ENCODE measurements around the gene MAPKAP1. TPM values are rescaled to one million over a fixed set of nuclear protein-coding genes. Genes with fewer than 3 reads are reported as not detected.

The MAPKAP1 gene
- total and polyA plus RNA-seq, 2 of the 13 experiments (the other 11 are each of a cell fraction or from before 2014, with no cell fraction given), result 45.0 to 64.3 TPM

DNA sequence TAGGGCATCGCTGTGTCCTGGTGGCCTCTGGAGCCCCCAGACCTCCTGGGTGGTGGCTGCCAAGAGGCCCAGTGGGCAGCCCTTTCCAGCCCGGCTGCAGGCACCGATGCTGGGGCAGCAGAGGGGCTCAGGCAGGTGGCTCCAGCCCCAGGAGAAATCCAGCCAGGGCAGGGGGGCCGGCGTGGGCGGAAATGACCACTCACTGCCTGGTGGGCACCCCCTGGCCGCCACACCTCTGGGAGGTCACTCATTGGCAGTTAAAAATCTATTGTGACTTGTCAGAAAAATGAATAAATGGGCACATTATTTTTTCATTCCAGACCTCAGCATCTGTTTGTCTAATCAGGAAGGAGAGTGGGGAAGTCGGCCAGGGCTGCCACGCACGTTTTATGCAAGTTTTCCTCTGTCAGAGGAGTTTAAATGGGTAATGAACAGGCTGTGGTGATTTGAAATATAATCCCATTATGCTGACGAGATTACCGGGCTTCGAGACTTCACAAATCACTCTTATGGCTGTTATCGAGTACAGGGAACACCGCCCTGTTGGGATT is 273.5 kb downstream of the MAPKAP1 start:
- H3K4me3 ChIP-seq (replicated peaks in 1 of 3; ENCODE audit: insufficient read depth in 1 of 3, low read depth in 2 of 3, low read length in 3 of 3), result no peak overlapping the region
- POLR2A ChIA-PET, result no interaction called here
- no peak overlapping the region for H3K4me2 ChIP-seq (ENCODE audit: low read depth, low read length)
- no peaks in the 10 kb centered on the region for H3K9me3 ChIP-seq (ENCODE audit: low read length)
- TF ChIP-seq DNMT1 (CRISPR knock-in tag; IDR thresholded peaks at IDR 0.05) (no peak), FOXP4 (CRISPR knock-in tag; IDR thresholded peaks at IDR 0.05) (no peak), ZNF577 (CRISPR knock-in tag; IDR thresholded peaks at IDR 0.05; ENCODE audit: borderline replicate concordance, low read depth) (no peak), SAP130 (CRISPR knock-in tag; IDR thresholded peaks at IDR 0.05; ENCODE audit: low read depth) (no peak), ZNF101 (CRISPR knock-in tag; IDR thresholded peaks at IDR 0.05; ENCODE audit: borderline replicate concordance, low read depth) (no peak), DDIT3 (CRISPR knock-in tag; IDR thresholded peaks at IDR 0.05) (no peak), ZNF124 (CRISPR knock-in tag; IDR thresholded peaks at IDR 0.05) (no peak), ZNF713 (CRISPR knock-in tag; IDR thresholded peaks at IDR 0.05) (no peak), ZNF792 (CRISPR knock-in tag; IDR thresholded peaks at IDR 0.05) (no peak), SNRNP70 (IDR thresholded peaks at IDR 0.05; ENCODE audit: low read depth, low read length) (no peak), ZBTB1 (CRISPR knock-in tag; IDR thresholded peaks at IDR 0.05; ENCODE audit: borderline replicate concordance) (no peak), NBN (conservative IDR thresholded peaks at IDR 0.05) (no peak), ZNF513 (CRISPR knock-in tag; conservative IDR thresholded peaks at IDR 0.05) (no peak), ZNF333 (CRISPR knock-in tag; IDR thresholded peaks at IDR 0.05; ENCODE audit: borderline replicate concordance) (no peak), ZNF580 (CRISPR knock-in tag; IDR thresholded peaks at IDR 0.05; ENCODE audit: borderline replicate concordance, low read depth) (no peak), ZC3H13 (CRISPR knock-in tag; IDR thresholded peaks at IDR 0.05) (no peak), ZKSCAN1 (IDR thresholded peaks at IDR 0.05; ENCODE audit: low read length) (no peak), DNMT3B (CRISPR knock-in tag; conservative IDR thresholded peaks at IDR 0.05) (no peak), SOX5 (CRISPR knock-in tag; IDR thresholded peaks at IDR 0.05; ENCODE audit: borderline replicate concordance) (no peak)
- TF ChIP-seq, protein P1, sequence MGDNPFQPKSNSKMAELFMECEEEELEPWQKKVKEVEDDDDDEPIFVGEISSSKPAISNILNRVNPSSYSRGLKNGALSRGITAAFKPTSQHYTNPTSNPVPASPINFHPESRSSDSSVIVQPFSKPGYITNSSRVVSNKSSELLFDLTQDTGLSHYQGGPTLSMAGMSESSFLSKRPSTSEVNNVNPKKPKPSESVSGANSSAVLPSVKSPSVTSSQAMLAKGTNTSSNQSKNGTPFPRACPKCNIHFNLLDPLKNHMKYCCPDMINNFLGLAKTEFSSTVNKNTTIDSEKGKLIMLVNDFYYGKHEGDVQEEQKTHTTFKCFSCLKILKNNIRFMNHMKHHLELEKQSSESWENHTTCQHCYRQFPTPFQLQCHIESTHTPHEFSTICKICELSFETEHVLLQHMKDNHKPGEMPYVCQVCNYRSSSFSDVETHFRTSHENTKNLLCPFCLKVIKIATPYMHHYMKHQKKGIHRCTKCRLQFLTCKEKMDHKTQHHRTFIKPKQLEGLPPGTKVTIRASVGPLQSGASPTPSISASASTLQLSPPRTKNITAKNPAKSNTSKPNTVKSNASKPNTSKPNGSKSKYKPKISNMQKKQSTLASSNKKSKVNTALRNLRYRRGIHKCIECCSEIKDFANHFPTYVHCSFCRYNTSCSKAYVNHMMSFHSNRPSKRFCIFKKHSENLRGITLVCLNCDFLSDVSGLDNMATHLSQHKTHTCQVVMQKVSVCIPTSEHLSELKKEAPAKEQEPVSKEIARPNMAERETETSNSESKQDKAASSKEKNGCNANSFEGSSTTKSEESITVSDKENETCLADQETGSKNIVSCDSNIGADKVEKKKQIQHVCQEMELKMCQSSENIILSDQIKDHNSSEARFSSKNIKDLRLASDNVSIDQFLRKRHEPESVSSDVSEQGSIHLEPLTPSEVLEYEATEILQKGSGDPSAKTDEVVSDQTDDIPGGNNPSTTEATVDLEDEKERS (CRISPR knock-in tag; IDR thresholded peaks at IDR 0.05), result no peak
- no peak overlapping the region for H3K9ac ChIP-seq (ENCODE audit: insufficient read depth, low read depth, low read length)
- H3K27me3 ChIP-seq (ENCODE audit: control insufficient read depth in 1 of 2, insufficient read depth in 2 of 2, low read length in 2 of 2), result peaks cover 0 to 8% of the 10 kb centered on the region in 2 experiments; a peak in 1 of 5 replicates
- intact Hi-C loops (cut with micrococcal nuclease; ENCODE audit: unreplicated experiment), result loop anchor here (5.0 kb wide), 1 partner anchor 124 kb away; no protein-coding TSS in a partner anchor
- 60% methylated on average over 14 of the region's 15 CpGs for WGBS (ENCODE audit: low lambda C conversion rate)
- no TSS peak for BruUV-seq (replicated peaks)
- no peaks in the 10 kb centered on the region for H4K20me1 ChIP-seq (ENCODE audit: insufficient read depth, low read length)
- H3K27ac ChIP-seq (ENCODE audit: extremely low read length, insufficient read depth, low read length), result no peak overlapping the region
- DNase-seq (ENCODE audit: low spot score), result no peak
- no peaks in the 10 kb centered on the region; a peak in 2 of 5 replicates for H3K36me3 ChIP-seq (replicated peaks in 1 of 2; ENCODE audit: control insufficient read depth in 1 of 2, insufficient read depth in 2 of 2, low read length in 2 of 2)
- in situ Hi-C loops (cut with HindIII; ENCODE audit: extremely low pct_ligation_motif_present, low pct_unique_long_range_greater_than_20kb), result no loop called here
- CTCF ChIA-PET (ENCODE audit: low intra/inter-chr PET ratio, low total read pairs), result no interaction called here
- H2AFZ ChIP-seq (ENCODE audit: low read length), result no peak overlapping the region
- peaks cover 18% of the 10 kb centered on the region for H3K4me1 ChIP-seq (ENCODE audit: insufficient read depth, low read length)
- no peaks in the 10 kb centered on the region for H3K79me2 ChIP-seq (ENCODE audit: insufficient read depth, low read length)
- FAIRE-seq, result no peak
- no peak for ATAC-seq

Measured in HepG2 (cell line).